ENCODE results near the gene NKPD1. TPM values are rescaled to one million over a fixed set of nuclear protein-coding genes. Genes with fewer than 3 reads are reported as not detected.
A peak's percentile ranks its signal among the peaks of the same experiment; 100 is the strongest.

NKPD1 gene
- total RNA-seq, 1 donor from 2014 or later: not detected

DNA sequence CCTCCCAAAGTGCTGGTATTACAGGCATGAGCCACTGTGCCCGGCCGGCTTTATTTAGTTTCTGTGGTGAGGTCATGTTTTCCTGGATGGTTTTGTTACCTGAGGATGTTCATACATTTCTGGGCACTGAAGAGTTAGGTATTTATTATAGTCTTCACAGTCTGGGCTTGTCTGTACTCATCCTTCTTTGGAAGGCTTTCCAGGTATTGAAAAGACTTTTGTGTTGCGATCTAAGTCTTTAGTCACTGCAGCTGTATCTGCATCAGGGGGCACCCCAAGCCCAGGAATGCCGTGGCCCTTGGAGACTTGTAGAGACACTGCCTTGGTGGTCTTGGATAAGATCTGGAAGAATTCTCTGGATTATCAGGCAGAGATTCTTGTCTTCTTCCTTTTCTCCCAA, 30.6 kb upstream of the NKPD1 start:
- H3K4me2 ChIP-seq (ENCODE audit: low read length): no peak overlapping the region
- no peak overlapping the region for H3K9ac ChIP-seq (ENCODE audit: low read length)
- no peaks in the 10 kb centered on the region for H3K27me3 Mint-ChIP-seq (ENCODE audit: low read depth, unreplicated experiment)
- H3K36me3 ChIP-seq (ENCODE audit: insufficient read depth, low read length): no peaks in the 10 kb centered on the region
- DNase-seq (ENCODE audit: low read depth): no peak
- H3K4me1 Mint-ChIP-seq (ENCODE audit: low read depth, unreplicated experiment): no peaks in the 10 kb centered on the region
- H3K27ac ChIP-seq (ENCODE audit: low read depth, low read length): no peak overlapping the region
- no peaks in the 10 kb centered on the region for H3K27me3 ChIP-seq (ENCODE audit: insufficient read depth, low read length)
- no peak overlapping the region for H3K4me3 Mint-ChIP-seq (ENCODE audit: unreplicated experiment)
- H3K79me2 ChIP-seq (ENCODE audit: insufficient read depth, low read length): no peaks in the 10 kb centered on the region
- no peak overlapping the region for H3K4me3 ChIP-seq (ENCODE audit: insufficient read depth, low read depth, low read length)
- H3K27ac Mint-ChIP-seq (ENCODE audit: unreplicated experiment): no peak overlapping the region
- FAIRE-seq: no peak
- no peaks in the 10 kb centered on the region for H3K4me1 ChIP-seq (ENCODE audit: insufficient read depth, low read length)
- H2AFZ ChIP-seq (ENCODE audit: low read depth, low read length): no peak overlapping the region
- no peaks in the 10 kb centered on the region for H3K9me3 Mint-ChIP-seq (ENCODE audit: unreplicated experiment)
- TF ChIP-seq CTCF (IDR thresholded peaks at IDR 0.05; ENCODE audit: insufficient read depth, low read depth, low read length) (no peak), EZH2 (IDR thresholded peaks at IDR 0.05; ENCODE audit: insufficient read depth, low read length) (no peak)
- no peaks in the 10 kb centered on the region for H4K20me1 ChIP-seq (ENCODE audit: insufficient read depth, low read length)
- H3K36me3 Mint-ChIP-seq (ENCODE audit: low read depth, unreplicated experiment): peaks cover 8% of the 10 kb centered on the region
- H3K9me3 ChIP-seq (ENCODE audit: insufficient read depth, low read depth, low read length): no peaks in the 10 kb centered on the region

- Histone ChIP-seq H2AFZ (ENCODE audit: low read depth, low read length) (no peak overlapping the region), H3K9ac (ENCODE audit: low read length) (no peak overlapping the region), H4K20me1 (ENCODE audit: insufficient read depth, low read length) (no peaks in the 10 kb centered on the region), H3K27me3 (ENCODE audit: insufficient read depth, low read length) (no peaks in the 10 kb centered on the region), H3K4me1 (ENCODE audit: insufficient read depth, low read length) (no peaks in the 10 kb centered on the region), H3K27ac (ENCODE audit: low read depth, low read length) (no peak overlapping the region), H3K4me2 (ENCODE audit: low read length) (no peak overlapping the region), H3K79me2 (ENCODE audit: insufficient read depth, low read length) (no peaks in the 10 kb centered on the region), H3K9me3 (ENCODE audit: insufficient read depth, low read depth, low read length) (no peaks in the 10 kb centered on the region), H3K36me3 (ENCODE audit: insufficient read depth, low read length) (no peaks in the 10 kb centered on the region), H3K4me3 (ENCODE audit: insufficient read depth, low read depth, low read length) (no peak overlapping the region)
- peaks cover 2% of the 10 kb centered on the region for H3K27me3 Mint-ChIP-seq (ENCODE audit: low read depth, unreplicated experiment)
- H3K36me3 Mint-ChIP-seq (ENCODE audit: low read depth, unreplicated experiment): peaks cover 6% of the 10 kb centered on the region
- H3K4me1 Mint-ChIP-seq (ENCODE audit: low read depth, unreplicated experiment): peaks cover 2% of the 10 kb centered on the region
- DNase-seq (ENCODE audit: low read depth): no peak
- H3K27ac Mint-ChIP-seq (ENCODE audit: unreplicated experiment): no peak overlapping the region
- TF ChIP-seq EZH2 (IDR thresholded peaks at IDR 0.05; ENCODE audit: insufficient read depth, low read length) (no peak), CTCF (IDR thresholded peaks at IDR 0.05; ENCODE audit: insufficient read depth, low read depth, low read length) (no peak)
- no peaks in the 10 kb centered on the region for H3K9me3 Mint-ChIP-seq (ENCODE audit: unreplicated experiment)
- H3K4me3 Mint-ChIP-seq (ENCODE audit: unreplicated experiment): no peak overlapping the region
- no peak for FAIRE-seq
Measured at GRCh38 chr19:45189971-45190370, 29.2 kb upstream of the NKPD1 start.

DNA sequence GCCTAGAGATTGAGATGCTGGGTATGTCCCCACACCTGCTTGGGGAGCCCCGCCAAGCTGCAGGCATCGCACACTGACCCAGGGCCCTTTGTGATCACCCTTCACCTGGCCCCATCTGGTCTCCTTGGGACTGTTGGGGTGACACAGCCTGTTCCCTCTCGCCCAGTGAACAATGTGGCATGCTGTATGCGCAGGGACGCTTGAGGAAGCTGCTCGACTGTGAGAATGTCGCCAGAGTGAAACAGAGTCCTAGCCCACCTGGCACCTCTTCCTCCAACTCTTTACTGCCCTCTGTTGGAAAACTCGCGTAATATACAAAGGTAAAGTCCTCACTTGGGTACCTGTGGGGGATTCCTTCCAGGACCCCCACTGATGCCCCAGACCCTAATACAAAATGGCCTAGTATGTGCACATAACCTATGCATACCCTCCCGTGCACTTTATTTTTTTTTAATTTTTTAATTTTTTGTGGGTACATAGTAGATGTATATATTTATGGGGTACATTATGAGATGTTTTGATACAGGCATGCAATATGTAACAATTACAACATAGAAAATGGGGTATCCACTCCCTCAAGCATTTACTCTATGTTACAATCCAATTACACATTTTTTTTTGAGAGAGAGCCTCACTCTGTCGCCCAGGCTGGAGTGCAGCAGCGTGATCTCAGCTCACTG, 26.8 kb upstream of the NKPD1 start:
- Histone ChIP-seq H3K36me3 (ENCODE audit: insufficient read depth, low read length) (no peaks in the 10 kb centered on the region), H2AFZ (ENCODE audit: low read depth, low read length) (no peak overlapping the region), H3K79me2 (ENCODE audit: insufficient read depth, low read length) (no peaks in the 10 kb centered on the region), H3K27ac (ENCODE audit: low read depth, low read length) (no peak overlapping the region), H3K9me3 (ENCODE audit: insufficient read depth, low read depth, low read length) (no peaks in the 10 kb centered on the region), H3K4me3 (ENCODE audit: insufficient read depth, low read depth, low read length) (no peak overlapping the region), H3K4me2 (ENCODE audit: low read length) (no peak overlapping the region), H4K20me1 (ENCODE audit: insufficient read depth, low read length) (peaks cover 4% of the 10 kb centered on the region), H3K9ac (ENCODE audit: low read length) (no peak overlapping the region), H3K4me1 (ENCODE audit: insufficient read depth, low read length) (no peaks in the 10 kb centered on the region), H3K27me3 (ENCODE audit: insufficient read depth, low read length) (no peaks in the 10 kb centered on the region)
- DNase-seq (ENCODE audit: low read depth): no peak
- Mint-ChIP-seq H3K9me3 (ENCODE audit: unreplicated experiment) (no peaks in the 10 kb centered on the region), H3K4me3 (ENCODE audit: unreplicated experiment) (no peak overlapping the region), H3K36me3 (ENCODE audit: low read depth, unreplicated experiment) (no peaks in the 10 kb centered on the region), H3K27me3 (ENCODE audit: low read depth, unreplicated experiment) (peaks cover 4% of the 10 kb centered on the region), H3K4me1 (ENCODE audit: low read depth, unreplicated experiment) (peaks cover 2% of the 10 kb centered on the region), H3K27ac (ENCODE audit: unreplicated experiment) (no peak overlapping the region)
- TF ChIP-seq EZH2 (IDR thresholded peaks at IDR 0.05; ENCODE audit: insufficient read depth, low read length) (no peak), CTCF (IDR thresholded peaks at IDR 0.05; ENCODE audit: insufficient read depth, low read depth, low read length) (peak; percentile 41)
- no peak for FAIRE-seq

Data from astrocyte (in vitro differentiated cells and primary cell).